ENCODE data around the gene DEDD.

Gene DEDD, protein sequence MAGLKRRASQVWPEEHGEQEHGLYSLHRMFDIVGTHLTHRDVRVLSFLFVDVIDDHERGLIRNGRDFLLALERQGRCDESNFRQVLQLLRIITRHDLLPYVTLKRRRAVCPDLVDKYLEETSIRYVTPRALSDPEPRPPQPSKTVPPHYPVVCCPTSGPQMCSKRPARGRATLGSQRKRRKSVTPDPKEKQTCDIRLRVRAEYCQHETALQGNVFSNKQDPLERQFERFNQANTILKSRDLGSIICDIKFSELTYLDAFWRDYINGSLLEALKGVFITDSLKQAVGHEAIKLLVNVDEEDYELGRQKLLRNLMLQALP

GRCh38 chr1:161132410-161133219 is at the start of gene DEDD:
Gene DEDD (minus strand): TSS chr1:161132667. CDS start chr1:161124462, 8,205 bp downstream.
- TF ChIP-seq, protein P1, sequence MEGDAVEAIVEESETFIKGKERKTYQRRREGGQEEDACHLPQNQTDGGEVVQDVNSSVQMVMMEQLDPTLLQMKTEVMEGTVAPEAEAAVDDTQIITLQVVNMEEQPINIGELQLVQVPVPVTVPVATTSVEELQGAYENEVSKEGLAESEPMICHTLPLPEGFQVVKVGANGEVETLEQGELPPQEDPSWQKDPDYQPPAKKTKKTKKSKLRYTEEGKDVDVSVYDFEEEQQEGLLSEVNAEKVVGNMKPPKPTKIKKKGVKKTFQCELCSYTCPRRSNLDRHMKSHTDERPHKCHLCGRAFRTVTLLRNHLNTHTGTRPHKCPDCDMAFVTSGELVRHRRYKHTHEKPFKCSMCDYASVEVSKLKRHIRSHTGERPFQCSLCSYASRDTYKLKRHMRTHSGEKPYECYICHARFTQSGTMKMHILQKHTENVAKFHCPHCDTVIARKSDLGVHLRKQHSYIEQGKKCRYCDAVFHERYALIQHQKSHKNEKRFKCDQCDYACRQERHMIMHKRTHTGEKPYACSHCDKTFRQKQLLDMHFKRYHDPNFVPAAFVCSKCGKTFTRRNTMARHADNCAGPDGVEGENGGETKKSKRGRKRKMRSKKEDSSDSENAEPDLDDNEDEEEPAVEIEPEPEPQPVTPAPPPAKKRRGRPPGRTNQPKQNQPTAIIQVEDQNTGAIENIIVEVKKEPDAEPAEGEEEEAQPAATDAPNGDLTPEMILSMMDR (IDR thresholded peaks at IDR 0.05; ENCODE audit: low read depth, low read length): no peak
- DNase-seq (ENCODE audit: low read depth in 2 of 2): peak; percentile 96 to 98
- H3K4me3 ChIP-seq (replicated peaks in 1 of 2; ENCODE audit: low read depth in 2 of 2, low read length in 2 of 2): peak within 1 kb of the TSS; percentile 93 to 97

GRCh38 chr1:161182214-161182613 is 49.7 kb upstream of the DEDD start:
- DNase-seq (ENCODE audit: low read depth in 2 of 2): peak in 1 of 2 donors; percentile 85

DNA sequence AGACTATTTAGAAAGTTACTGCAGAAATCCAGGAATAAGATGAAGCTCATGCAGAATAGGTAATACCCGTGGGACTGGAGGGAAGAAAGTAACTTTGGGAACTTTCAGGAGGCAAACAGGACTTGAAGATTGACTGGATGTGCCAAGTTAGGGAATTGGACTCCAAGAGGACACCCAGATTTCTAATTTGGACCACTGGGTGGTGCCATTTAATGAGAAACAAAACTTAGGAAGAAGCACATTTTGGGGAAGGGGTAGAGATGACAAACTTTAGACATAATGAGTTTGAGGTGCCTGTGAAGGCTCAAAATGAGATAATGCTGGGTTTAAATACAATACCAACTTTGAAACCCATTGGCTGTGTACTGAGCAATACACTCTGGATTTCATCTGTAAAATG is 48.2 kb upstream of the DEDD start:
- peak; percentile 47 to 55 for DNase-seq (ENCODE audit: low read depth in 2 of 2)
- no peak overlapping the region for H3K4me3 ChIP-seq (replicated peaks in 1 of 2; ENCODE audit: low read depth in 2 of 2, low read length in 2 of 2)
- TF ChIP-seq, protein P1 (IDR thresholded peaks at IDR 0.05; ENCODE audit: low read depth, low read length): peak; percentile 35

More at GRCh38 chr1:161182214-161182613, 49.7 kb upstream of the DEDD start:
- TF ChIP-seq, protein P1 (IDR thresholded peaks at IDR 0.05; ENCODE audit: low read depth, low read length): no peak
- H3K4me3 ChIP-seq (replicated peaks in 1 of 2; ENCODE audit: low read depth in 2 of 2, low read length in 2 of 2): no peak overlapping the region

DNA sequence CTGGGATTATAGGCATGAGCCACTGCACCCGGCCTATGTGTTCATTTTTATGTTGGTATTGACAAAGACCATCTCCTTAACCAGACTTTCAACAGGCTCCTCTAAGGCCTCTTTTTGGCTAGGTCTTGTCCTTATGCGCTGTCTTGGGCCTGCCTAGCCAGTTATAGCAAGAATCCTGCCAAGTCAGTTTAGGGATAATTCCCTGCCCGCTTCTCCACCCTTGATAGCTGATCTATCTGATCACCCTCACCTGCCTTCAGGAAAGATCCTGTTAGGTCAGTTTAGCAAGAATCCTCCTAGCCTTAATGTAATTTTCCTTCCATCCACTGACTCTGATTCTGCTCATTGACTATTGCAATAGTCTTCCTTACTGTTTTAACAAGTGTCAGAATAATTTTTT is 47.2 kb upstream of the DEDD start:
- H3K4me3 ChIP-seq (replicated peaks in 1 of 2; ENCODE audit: low read depth in 2 of 2, low read length in 2 of 2): no peak overlapping the region
- TF ChIP-seq, protein P1 (IDR thresholded peaks at IDR 0.05; ENCODE audit: low read depth, low read length): no peak
- no peak for DNase-seq (ENCODE audit: low read depth in 2 of 2)

GRCh38 chr1:161177936-161178244 is 45.4 kb upstream of the DEDD start:
- TF ChIP-seq, protein P1 (IDR thresholded peaks at IDR 0.05; ENCODE audit: low read depth, low read length): no peak
- no peak overlapping the region for H3K4me3 ChIP-seq (replicated peaks in 1 of 2; ENCODE audit: low read depth in 2 of 2, low read length in 2 of 2)
- no peak for DNase-seq (ENCODE audit: low read depth in 2 of 2)

- peak within 1 kb of the TSS; percentile 96 to 98 for H3K4me3 ChIP-seq (replicated peaks in 1 of 2; ENCODE audit: low read depth in 2 of 2, low read length in 2 of 2)
- DNase-seq (ENCODE audit: low read depth in 2 of 2): peak; percentile 78 to 80
- TF ChIP-seq, protein P1 (IDR thresholded peaks at IDR 0.05; ENCODE audit: low read depth, low read length): no peak
These were observed 44.9 kb upstream of the DEDD start, which contains the start of gene B4GALT3 for GRCh38 chr1:161177112-161177935. Gene B4GALT3 (minus strand): TSS chr1:161177507. CDS start chr1:161176060, 1,447 bp downstream.

Measured in cardiac fibroblast (primary cell).